Astrocyte of the spinal cord (primary cell): Measurements from ENCODE around the gene ATXN2.

Source experiments
- DNase-seq: peaks from one replicate; pipeline ENCODE4 v3.0.0; 2011; ENCODE audit warnings: low read depth, low spot score
- H3K4me3 ChIP-seq: 2 replicates; pipeline ENCODE4 v1.5.1; 2011; ENCODE audit warnings: low read depth, mild to moderate bottlenecking, low read length, moderate library complexity
- in situ Hi-C: cut with HindIII; loops from 2 replicates; pipeline ENCODE4 v1.10.0; 2017; ENCODE audit warnings: low sequenced_read_pairs
- TF ChIP-seq, protein P1 (sequence below): IDR thresholded peaks from 2 replicates; pipeline ENCODE4 v1.5.1; 2012; ENCODE audit warnings: low read depth, mild to moderate bottlenecking, low read length, inconsistent platforms

ATXN2 gene

DNA sequence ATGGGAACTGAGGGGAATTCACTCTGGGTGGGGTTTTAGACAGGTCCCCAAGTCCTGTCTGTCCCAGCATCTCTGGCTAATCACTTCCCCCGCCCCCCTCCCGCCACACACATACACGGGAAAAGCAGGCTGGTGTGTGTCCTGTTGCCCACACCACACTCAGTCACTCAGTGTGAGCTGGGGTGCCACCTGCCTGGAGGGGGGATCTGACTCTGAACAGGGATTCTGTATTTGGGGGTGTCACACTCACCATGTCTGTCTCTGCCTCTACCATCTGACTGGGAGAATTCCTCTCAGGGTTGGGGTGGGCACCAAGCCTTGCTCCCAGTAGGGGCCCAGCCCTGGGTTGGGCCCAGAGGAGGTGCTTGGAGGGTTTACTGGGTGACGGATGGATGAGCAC, 162.3 kb downstream of the ATXN2 start:
- DNase-seq: no peak
- in situ Hi-C loops: no loop called here
- TF ChIP-seq, protein P1, sequence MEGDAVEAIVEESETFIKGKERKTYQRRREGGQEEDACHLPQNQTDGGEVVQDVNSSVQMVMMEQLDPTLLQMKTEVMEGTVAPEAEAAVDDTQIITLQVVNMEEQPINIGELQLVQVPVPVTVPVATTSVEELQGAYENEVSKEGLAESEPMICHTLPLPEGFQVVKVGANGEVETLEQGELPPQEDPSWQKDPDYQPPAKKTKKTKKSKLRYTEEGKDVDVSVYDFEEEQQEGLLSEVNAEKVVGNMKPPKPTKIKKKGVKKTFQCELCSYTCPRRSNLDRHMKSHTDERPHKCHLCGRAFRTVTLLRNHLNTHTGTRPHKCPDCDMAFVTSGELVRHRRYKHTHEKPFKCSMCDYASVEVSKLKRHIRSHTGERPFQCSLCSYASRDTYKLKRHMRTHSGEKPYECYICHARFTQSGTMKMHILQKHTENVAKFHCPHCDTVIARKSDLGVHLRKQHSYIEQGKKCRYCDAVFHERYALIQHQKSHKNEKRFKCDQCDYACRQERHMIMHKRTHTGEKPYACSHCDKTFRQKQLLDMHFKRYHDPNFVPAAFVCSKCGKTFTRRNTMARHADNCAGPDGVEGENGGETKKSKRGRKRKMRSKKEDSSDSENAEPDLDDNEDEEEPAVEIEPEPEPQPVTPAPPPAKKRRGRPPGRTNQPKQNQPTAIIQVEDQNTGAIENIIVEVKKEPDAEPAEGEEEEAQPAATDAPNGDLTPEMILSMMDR: no peak

DNA sequence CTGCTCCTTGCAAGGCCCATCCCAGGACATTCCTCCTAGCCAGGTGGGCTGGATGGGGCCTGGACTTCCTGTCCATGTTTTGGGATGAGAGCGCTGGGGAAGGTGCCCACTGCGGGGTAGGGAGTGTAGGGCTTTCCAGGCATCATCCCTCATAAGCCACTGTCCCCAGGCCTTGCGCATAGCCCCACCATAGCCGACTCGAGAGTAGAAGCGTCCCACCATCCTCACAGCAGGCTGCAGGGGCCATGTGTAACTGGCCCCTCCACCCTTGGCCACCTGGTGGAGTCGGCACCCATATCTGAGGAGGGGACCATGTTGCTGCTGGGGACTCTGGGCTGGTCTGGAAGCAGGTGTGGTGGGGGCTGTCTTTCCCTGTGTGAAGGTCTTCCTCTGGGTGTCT, 162.8 kb downstream of the ATXN2 start:
- no peak for DNase-seq
- in situ Hi-C loops: no loop called here
- no peak overlapping the region for H3K4me3 ChIP-seq
- TF ChIP-seq, protein P1: no peak

More for the DNA sequence above, 162.3 kb downstream of the ATXN2 start:
- no peak overlapping the region for H3K4me3 ChIP-seq

DNA sequence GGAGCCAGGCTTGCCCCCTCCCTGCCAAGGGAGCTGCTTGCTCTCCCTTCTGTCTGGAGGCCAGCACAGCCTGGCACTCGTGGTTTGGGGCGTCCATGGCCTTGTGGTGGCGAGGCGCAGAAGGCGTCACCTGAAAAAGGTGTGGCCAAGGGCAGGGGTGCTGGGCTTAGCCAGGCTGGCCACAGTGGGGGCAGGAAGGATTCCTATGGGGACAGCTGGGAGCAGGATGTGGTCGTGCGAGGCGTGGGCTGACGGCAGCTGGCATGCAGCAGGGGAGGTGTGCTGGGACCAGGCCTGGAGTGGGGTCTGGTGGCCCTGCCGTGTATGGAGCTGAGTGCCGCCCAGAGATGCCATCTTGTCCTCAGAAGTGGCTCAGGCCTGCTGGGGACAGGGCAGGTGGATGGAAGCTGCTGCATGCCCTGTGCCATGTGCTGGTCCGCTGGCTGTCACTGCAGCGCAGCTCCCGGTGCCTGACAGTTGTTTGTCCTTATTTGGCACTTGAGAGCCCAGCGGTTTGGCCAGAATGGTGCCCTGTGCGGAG, 163.4 kb downstream of the ATXN2 start:
- no peak overlapping the region for H3K4me3 ChIP-seq
- no peak for DNase-seq

DNA sequence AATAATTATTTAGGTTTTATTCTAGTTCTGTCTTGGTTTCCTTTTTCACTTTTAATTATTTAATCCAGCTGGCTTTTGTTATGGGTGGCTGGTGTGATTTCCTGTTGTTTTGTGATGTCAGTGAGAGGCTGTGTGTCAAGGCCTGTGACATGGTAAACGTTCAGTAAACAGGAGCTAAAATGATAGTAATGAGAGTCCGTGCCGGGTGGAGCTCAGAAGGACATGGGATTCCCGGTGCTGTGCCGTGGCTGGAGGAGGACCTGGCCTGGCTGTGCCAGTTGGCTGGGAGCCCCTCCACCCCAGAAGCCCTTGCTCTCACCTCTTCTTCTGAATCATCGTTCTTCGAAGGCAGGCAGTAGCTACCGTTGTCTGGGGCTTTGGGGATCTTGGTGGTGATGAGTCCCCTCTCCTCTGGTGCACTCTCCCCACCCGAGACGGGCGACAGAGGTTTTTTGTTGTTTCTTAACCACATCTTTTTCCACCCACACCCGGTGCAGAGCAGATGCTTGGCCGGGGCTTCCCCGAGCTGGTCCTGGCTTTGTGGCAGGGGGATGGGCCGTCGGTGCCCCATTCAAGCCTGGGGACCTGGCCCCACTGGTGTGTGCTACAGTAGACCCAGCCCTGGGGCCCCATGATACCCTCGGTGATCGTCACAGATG, 164.3 kb downstream of the ATXN2 start:
- in situ Hi-C loops: no loop called here
- peak; percentile 60 for DNase-seq
- TF ChIP-seq, protein P1: no peak
- H3K4me3 ChIP-seq: no peak overlapping the region

More for the DNA sequence above, 163.4 kb downstream of the ATXN2 start:
- TF ChIP-seq, protein P1: no peak
- in situ Hi-C loops: no loop called here

DNA sequence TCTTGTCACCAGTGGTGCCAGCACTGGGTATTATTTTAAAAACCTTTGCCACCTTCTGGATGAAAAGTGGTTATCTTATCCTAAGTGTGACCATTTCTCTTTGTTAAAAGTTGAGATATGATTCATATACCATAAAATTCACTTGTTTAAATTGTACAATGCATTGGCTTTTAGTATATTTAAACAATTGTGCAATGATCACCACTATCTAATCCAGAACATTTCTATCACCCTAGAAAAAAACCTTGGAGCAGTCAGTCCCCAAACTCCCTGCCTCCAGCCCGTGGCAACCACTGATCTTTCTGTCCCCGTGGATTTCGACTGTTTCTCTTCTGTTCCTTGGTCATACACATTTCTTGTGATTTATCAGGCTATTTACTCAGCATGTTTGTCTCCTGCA, 165.1 kb downstream of the ATXN2 start:
- H3K4me3 ChIP-seq: no peak overlapping the region
- TF ChIP-seq, protein P1: no peak
- in situ Hi-C loops: no loop called here
- no peak for DNase-seq

DNA sequence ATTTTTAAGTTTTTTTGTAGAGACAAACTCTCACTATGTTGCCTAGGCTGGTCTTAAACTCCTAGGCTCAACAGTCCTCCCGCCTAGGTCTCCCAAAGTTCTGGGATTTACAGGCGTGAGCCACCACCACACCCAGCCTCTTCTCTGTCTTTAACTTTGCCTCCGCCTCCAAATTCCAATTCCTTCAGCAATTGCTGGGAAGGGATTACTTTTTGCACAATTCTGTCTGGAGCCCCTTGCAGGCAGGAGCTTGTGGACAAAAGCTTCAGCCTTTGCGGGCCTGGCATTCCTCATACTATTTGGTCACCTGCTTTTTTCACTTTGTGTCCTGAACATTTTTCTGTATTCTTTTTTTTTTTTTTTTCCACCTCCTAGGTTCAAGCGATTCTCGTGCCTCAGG, 167.3 kb downstream of the ATXN2 start:
- TF ChIP-seq, protein P1: no peak
- DNase-seq: no peak
- in situ Hi-C loops: no loop called here
- H3K4me3 ChIP-seq: no peak overlapping the region
